Body of pancreas (tissue), 4 donors: ENCODE measurements around the gene SALL2. TPM values are rescaled to one million over a fixed set of nuclear protein-coding genes. Genes with fewer than 3 reads are reported as not detected.

Experiments
- ATAC-seq: fragments of 150-250 bp; one replicate; pipeline ENCODE4 v1.9.1; 2016
- DNase-seq, 4 donors: peaks; one replicate each; pipeline ENCODE4 v3.0.0-alpha.2; 2019
- H3K27ac ChIP-seq, 4 donors: fragments of 200-600 bp; sonication (generic); 1 replicate in 3 of 4; 2 replicates in 1 of 4; pipeline versions ENCODE4 v1.5.1 to v1.6.1; 2016 to 2019; ENCODE audit warnings: mild to moderate bottlenecking in 1 of 4, mixed read lengths in 1 of 4, moderate library complexity in 1 of 4
- H3K27me3 ChIP-seq, 2 donors: fragments of 200-600 bp; sonication (generic); one replicate each; pipeline ENCODE4 v1.6.0; 2016; ENCODE audit warnings: mild to moderate bottlenecking in 1 of 2
- H3K36me3 ChIP-seq, 2 donors: fragments of 200-600 bp; sonication (generic); replicated peaks in 1 of 2; 2 replicates each; pipeline ENCODE4 v1.5.1; 2016; ENCODE audit warnings: low read depth in 2 of 2; ENCODE audit not compliant: insufficient read depth in 1 of 2
- H3K4me1 ChIP-seq: fragments of 200-600 bp; sonication (generic); one replicate; pipeline ENCODE4 v1.6.0; 2016
- H3K4me3 ChIP-seq, 2 donors: fragments of 200-600 bp; sonication (generic); 1 replicate in 1 of 2; 2 replicates in 1 of 2; pipeline ENCODE4 v1.5.1; 2016 to 2019
- H3K9me3 ChIP-seq, 3 donors: fragments of 200-600 bp; sonication (generic); 1 replicate in 2 of 3; 2 replicates in 1 of 3; pipeline ENCODE4 v1.5.1; 2016
- CTCF ChIP-seq, 7 experiments: fragments of 450-650 bp in 4 of 7; fragments of 200-600 bp in 3 of 7; sonication (generic) in 3 of 7; IDR thresholded peaks; one replicate each; pipeline ENCODE4 v1.5.1; 2016 to 2019; ENCODE audit warnings: antibody characterized with exemption in 7 of 7
- POLR2A ChIP-seq, 3 donors: fragments of 450-650 bp; IDR thresholded peaks; one replicate each; pipeline ENCODE4 v1.6.1; 2016; ENCODE audit warnings: antibody characterized with exemption in 3 of 3, mild to moderate bottlenecking in 2 of 3
- WGBS, 2 donors: methylation state at CpG; one replicate each; pipeline ENCODE4 v1.1.5; 2017; 5-methylcytosine and 5-hydroxymethylcytosine counted together
- intact Hi-C: fragments of 100-400 bp; cut with DNase I; formaldehyde crosslinking; loops from one replicate; pipeline ENCODE4 v1.15.1; 2023
- total RNA-seq, 2 donors: library from RNA; depleted of rRNA; stranded (reverse); fragments of >200 nt; gene quantifications; one replicate each; pipeline ENCODE4 v1.1.0, GENCODE V29; 2016

SALL2 gene
- total RNA-seq, 2 donors from 2014 or later = 7.8 to 9.2 TPM

- Histone ChIP-seq H3K4me1 (peaks cover 24% of the 10 kb centered on the region), H3K9me3 (no peaks in the 10 kb centered on the region), H3K4me3 (peak within 1 kb of the TSS; percentile 60 to 84), H3K36me3 (peaks cover 0 to 2% of the 10 kb centered on the region in 2 donors), H3K27me3 (no peaks in the 10 kb centered on the region), H3K27ac (peak within 1 kb of the TSS; percentile 81 to 91 (median 82))
- ATAC-seq (peak; percentile 98), DNase-seq (peak; percentile 96 to 98 (median 96))
- 1% methylated on average over 46 to 49 of the region's 49 CpGs for WGBS, 2 donors
- intact Hi-C loops = no loop called here
- TF ChIP-seq POLR2A (IDR thresholded peaks at IDR 0.05) = peak in 2 of 3 donors; percentile 80 to 92
- TF ChIP-seq CTCF (IDR thresholded peaks at IDR 0.05) = peak; percentile 95 to 100 (median 100)
Measured at GRCh38 chr14:21476925-21477681, 49.0 kb downstream of the SALL2 start, which contains the start of the genes RAB2B and TOX4. Gene RAB2B, minus strand, starts transcription at chr14:21476959. Its CDS starts 87 bp downstream, at chr14:21476872. Gene TOX4, plus strand, starts transcription at chr14:21477195. Its CDS starts 84 bp downstream, at chr14:21477279.

GRCh38 chr14:21476523-21476924, 49.6 kb downstream of the SALL2 start:
- peak overlapping the region; percentile 58 to 60 for H3K4me3 ChIP-seq
- H3K27ac ChIP-seq = peak overlapping the region; percentile 81 to 91 (median 82)
- peaks cover 24% of the 10 kb centered on the region for H3K4me1 ChIP-seq
- no peaks in the 10 kb centered on the region for H3K9me3 ChIP-seq
- WGBS, 2 donors = 0 to 1% methylated on average over 9 to 27 of the region's 27 CpGs
- peaks cover 0 to 2% of the 10 kb centered on the region in 2 donors for H3K36me3 ChIP-seq
- H3K27me3 ChIP-seq = no peaks in the 10 kb centered on the region
- peak; percentile 87 for ATAC-seq
- no peak for TF ChIP-seq CTCF (IDR thresholded peaks at IDR 0.05)
- no peak for TF ChIP-seq POLR2A (IDR thresholded peaks at IDR 0.05)
- intact Hi-C loops = no loop called here
- DNase-seq = peak; percentile 88 to 93 (median 91)

GRCh38 chr14:21475767-21476522, 50.2 kb downstream of the SALL2 start:
- 13 to 15% methylated on average over 10 of the region's 10 CpGs for WGBS, 2 donors
- Histone ChIP-seq H3K4me3 (peak overlapping the region; percentile 58 to 60), H3K36me3 (peaks cover 0 to 2% of the 10 kb centered on the region in 2 donors), H3K27me3 (no peaks in the 10 kb centered on the region), H3K9me3 (no peaks in the 10 kb centered on the region), H3K27ac (peak overlapping the region; percentile 81 to 91 (median 82)), H3K4me1 (peaks cover 24% of the 10 kb centered on the region)
- TF ChIP-seq POLR2A (IDR thresholded peaks at IDR 0.05) (peak in 1 of 3 donors; percentile 3), CTCF (IDR thresholded peaks at IDR 0.05) (peak in 1 of 7 experiments; percentile 10)
- intact Hi-C loops = no loop called here
- ATAC-seq = peak; percentile 23
- DNase-seq = no peak

Other genes starting within 250 kb of the SALL2 start
- gene RPGRIP1, start 246.3 kb downstream of the SALL2 start, total RNA-seq = not detected
- 10 to 100 TPM; 34.6 to 37.1 TPM for gene SUPT16H, start 142.3 kb downstream of the SALL2 start, total RNA-seq
- gene CHD8, start 70.2 kb downstream of the SALL2 start, total RNA-seq = 10 to 100 TPM; 33.2 to 72.2 TPM
- 10 to 100 TPM; 13.5 to 15.6 TPM for gene RAB2B, start 49.4 kb downstream of the SALL2 start, total RNA-seq
- gene TOX4, start 49.2 kb downstream of the SALL2 start, total RNA-seq = 10 to 100 TPM; 13.2 to 31.6 TPM
- 10 to 100 TPM; 49.8 to 69.2 TPM for gene METTL3, start 15.0 kb downstream of the SALL2 start, total RNA-seq
- gene OR10G3, start 53.7 kb upstream of the SALL2 start, total RNA-seq = not detected
- not detected for gene OR10G2, start 108.6 kb upstream of the SALL2 start, total RNA-seq
- gene OR4E2, start 127.5 kb upstream of the SALL2 start, total RNA-seq = not detected
- not detected for gene OR4E1, start 147.5 kb upstream of the SALL2 start, total RNA-seq